Measurements from ENCODE around the gene TEX13A.

DNA sequence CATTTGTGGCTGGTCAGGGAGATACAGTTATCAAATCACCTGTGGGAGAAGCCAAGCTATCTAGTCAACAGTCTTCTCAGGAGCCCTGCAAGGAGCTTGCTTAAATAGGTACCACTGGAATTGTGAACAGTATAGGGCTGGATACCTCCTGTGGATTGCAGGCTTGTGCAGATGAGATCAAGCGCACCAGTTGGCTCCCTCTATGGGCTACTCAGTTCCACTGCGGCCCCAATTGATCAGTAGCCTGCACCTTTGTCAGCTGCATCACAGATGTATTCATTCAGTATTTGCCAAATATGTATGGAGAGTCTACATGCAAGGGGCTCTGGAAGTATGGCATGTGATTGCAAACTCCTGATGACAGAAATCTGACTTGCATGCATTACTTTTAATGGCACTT, 28.6 kb downstream of the TEX13A start:
- TF ChIP-seq, protein P1, sequence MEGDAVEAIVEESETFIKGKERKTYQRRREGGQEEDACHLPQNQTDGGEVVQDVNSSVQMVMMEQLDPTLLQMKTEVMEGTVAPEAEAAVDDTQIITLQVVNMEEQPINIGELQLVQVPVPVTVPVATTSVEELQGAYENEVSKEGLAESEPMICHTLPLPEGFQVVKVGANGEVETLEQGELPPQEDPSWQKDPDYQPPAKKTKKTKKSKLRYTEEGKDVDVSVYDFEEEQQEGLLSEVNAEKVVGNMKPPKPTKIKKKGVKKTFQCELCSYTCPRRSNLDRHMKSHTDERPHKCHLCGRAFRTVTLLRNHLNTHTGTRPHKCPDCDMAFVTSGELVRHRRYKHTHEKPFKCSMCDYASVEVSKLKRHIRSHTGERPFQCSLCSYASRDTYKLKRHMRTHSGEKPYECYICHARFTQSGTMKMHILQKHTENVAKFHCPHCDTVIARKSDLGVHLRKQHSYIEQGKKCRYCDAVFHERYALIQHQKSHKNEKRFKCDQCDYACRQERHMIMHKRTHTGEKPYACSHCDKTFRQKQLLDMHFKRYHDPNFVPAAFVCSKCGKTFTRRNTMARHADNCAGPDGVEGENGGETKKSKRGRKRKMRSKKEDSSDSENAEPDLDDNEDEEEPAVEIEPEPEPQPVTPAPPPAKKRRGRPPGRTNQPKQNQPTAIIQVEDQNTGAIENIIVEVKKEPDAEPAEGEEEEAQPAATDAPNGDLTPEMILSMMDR (IDR thresholded peaks at IDR 0.05): peak; percentile 68
- TF ChIP-seq TCF7L2 (IDR thresholded peaks at IDR 0.05; ENCODE audit: low read depth, low read length): no peak
- no peak for TF ChIP-seq POLR2AphosphoS5 (IDR thresholded peaks at IDR 0.05; ENCODE audit: low read depth, low read length)
- TF ChIP-seq, protein P2, sequence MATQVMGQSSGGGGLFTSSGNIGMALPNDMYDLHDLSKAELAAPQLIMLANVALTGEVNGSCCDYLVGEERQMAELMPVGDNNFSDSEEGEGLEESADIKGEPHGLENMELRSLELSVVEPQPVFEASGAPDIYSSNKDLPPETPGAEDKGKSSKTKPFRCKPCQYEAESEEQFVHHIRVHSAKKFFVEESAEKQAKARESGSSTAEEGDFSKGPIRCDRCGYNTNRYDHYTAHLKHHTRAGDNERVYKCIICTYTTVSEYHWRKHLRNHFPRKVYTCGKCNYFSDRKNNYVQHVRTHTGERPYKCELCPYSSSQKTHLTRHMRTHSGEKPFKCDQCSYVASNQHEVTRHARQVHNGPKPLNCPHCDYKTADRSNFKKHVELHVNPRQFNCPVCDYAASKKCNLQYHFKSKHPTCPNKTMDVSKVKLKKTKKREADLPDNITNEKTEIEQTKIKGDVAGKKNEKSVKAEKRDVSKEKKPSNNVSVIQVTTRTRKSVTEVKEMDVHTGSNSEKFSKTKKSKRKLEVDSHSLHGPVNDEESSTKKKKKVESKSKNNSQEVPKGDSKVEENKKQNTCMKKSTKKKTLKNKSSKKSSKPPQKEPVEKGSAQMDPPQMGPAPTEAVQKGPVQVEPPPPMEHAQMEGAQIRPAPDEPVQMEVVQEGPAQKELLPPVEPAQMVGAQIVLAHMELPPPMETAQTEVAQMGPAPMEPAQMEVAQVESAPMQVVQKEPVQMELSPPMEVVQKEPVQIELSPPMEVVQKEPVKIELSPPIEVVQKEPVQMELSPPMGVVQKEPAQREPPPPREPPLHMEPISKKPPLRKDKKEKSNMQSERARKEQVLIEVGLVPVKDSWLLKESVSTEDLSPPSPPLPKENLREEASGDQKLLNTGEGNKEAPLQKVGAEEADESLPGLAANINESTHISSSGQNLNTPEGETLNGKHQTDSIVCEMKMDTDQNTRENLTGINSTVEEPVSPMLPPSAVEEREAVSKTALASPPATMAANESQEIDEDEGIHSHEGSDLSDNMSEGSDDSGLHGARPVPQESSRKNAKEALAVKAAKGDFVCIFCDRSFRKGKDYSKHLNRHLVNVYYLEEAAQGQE (IDR thresholded peaks at IDR 0.05; ENCODE audit: insufficient read depth in 1 of 2, low read depth in 2 of 2, low read length in 1 of 2): no peak
- TF ChIP-seq SIN3A (IDR thresholded peaks at IDR 0.05; ENCODE audit: borderline replicate concordance, insufficient read depth, low read depth, low read length): no peak

All from Panc1 (cell line).